H9 (cell line): ENCODE data around the gene TRMT112. TPM values are rescaled to one million over a fixed set of nuclear protein-coding genes. Genes with fewer than 3 reads are reported as not detected.

ENCODE experiments used
- DNase-seq: peaks from one replicate; pipeline ENCODE4 v3.0.0-alpha.2; 2017
- H2AFZ ChIP-seq: one replicate; pipeline ENCODE4 v1.6.1; 2013; ENCODE audit warnings: mild to moderate bottlenecking, low read length, control low read depth, moderate library complexity
- H2AK5ac ChIP-seq: 2 replicates; pipeline ENCODE4 v1.6.1; 2013; ENCODE audit warnings: low read length, control low read depth, mixed read lengths; ENCODE audit not compliant: insufficient read length
- H2BK120ac ChIP-seq: one replicate; pipeline ENCODE4 v1.6.1; 2013; ENCODE audit warnings: low read depth, mild to moderate bottlenecking, low read length, control low read depth, inconsistent platforms; ENCODE audit not compliant: poor library complexity, severe bottlenecking
- H2BK12ac ChIP-seq: 2 replicates; pipeline ENCODE4 v1.6.1; 2013; ENCODE audit warnings: low read length, control low read depth, mixed read lengths, low read depth; ENCODE audit not compliant: insufficient read length
- H2BK15ac ChIP-seq: 2 replicates; pipeline ENCODE4 v1.6.1; 2013; ENCODE audit warnings: low read depth, low read length, control low read depth
- H2BK20ac ChIP-seq: one replicate; pipeline ENCODE4 v1.6.1; 2013; ENCODE audit warnings: low read depth, mild to moderate bottlenecking, low read length, control low read depth, inconsistent platforms; ENCODE audit not compliant: poor library complexity, severe bottlenecking
- H2BK5ac ChIP-seq: 2 replicates; pipeline ENCODE4 v1.6.1; 2013; ENCODE audit warnings: low read length, control low read depth, mixed read lengths; ENCODE audit not compliant: insufficient read length
- H3K14ac ChIP-seq: 2 replicates; pipeline ENCODE4 v1.6.1; 2013; ENCODE audit warnings: low read length, control low read depth; ENCODE audit not compliant: insufficient read depth
- H3K18ac ChIP-seq: 2 replicates; pipeline ENCODE4 v1.6.1; 2013; ENCODE audit warnings: low read depth, mild to moderate bottlenecking, mixed read lengths, low read length, control low read depth; ENCODE audit not compliant: insufficient read length
- H3K23ac ChIP-seq: 2 replicates; pipeline ENCODE4 v1.6.1; 2013; ENCODE audit warnings: low read length, control low read depth, mixed read lengths, low read depth; ENCODE audit not compliant: insufficient read length
- H3K23me2 ChIP-seq: 2 replicates; pipeline ENCODE4 v1.6.1; 2013; ENCODE audit warnings: low read depth, mild to moderate bottlenecking, mixed read lengths, low read length, control low read depth; ENCODE audit not compliant: insufficient read length, poor library complexity, severe bottlenecking
- H3K27ac ChIP-seq: 2 replicates; pipeline ENCODE4 v1.5.1; 2013; ENCODE audit warnings: low read length, control low read depth, mixed read lengths, low read depth; ENCODE audit not compliant: insufficient read length
- H3K27me3 ChIP-seq: 2 replicates; pipeline ENCODE4 v1.6.1; 2013; ENCODE audit warnings: low read length, control low read depth, inconsistent platforms; ENCODE audit not compliant: insufficient read depth
- H3K4ac ChIP-seq: 2 replicates; pipeline ENCODE4 v1.6.1; 2013; ENCODE audit warnings: low read depth, mild to moderate bottlenecking, control low read depth, inconsistent platforms, low read length, moderate library complexity
- H3K4me1 ChIP-seq: 2 replicates; pipeline ENCODE4 v1.6.1; 2013; ENCODE audit warnings: low read length, control low read depth, inconsistent platforms; ENCODE audit not compliant: insufficient read depth
- H3K4me2 ChIP-seq: 2 replicates; pipeline ENCODE4 v1.6.1; 2013; ENCODE audit warnings: low read length, control low read depth, mixed read lengths; ENCODE audit not compliant: insufficient read length, insufficient read depth
- H3K56ac ChIP-seq: 2 replicates; pipeline ENCODE4 v1.6.1; 2013; ENCODE audit warnings: low read depth, mild to moderate bottlenecking, mixed read lengths, low read length, control low read depth; ENCODE audit not compliant: insufficient read length
- H3K79me1 ChIP-seq: 2 replicates; pipeline ENCODE4 v1.6.1; 2013; ENCODE audit warnings: low read depth, mild to moderate bottlenecking, moderate library complexity, low read length, control low read depth, inconsistent platforms; ENCODE audit not compliant: insufficient read depth, poor library complexity, severe bottlenecking
- H3K79me2 ChIP-seq: 2 replicates; pipeline ENCODE4 v1.6.1; 2013; ENCODE audit warnings: low read length, control low read depth, inconsistent platforms; ENCODE audit not compliant: insufficient read depth
- H3K9ac ChIP-seq: 2 replicates; pipeline ENCODE4 v1.6.1; 2013; ENCODE audit warnings: low read length, control low read depth, mixed read lengths; ENCODE audit not compliant: insufficient read length; ENCODE audit errors: extremely low read depth
- H3K9me3 ChIP-seq: one replicate; pipeline ENCODE4 v1.6.1; 2013; ENCODE audit warnings: low read depth, low read length, inconsistent platforms; ENCODE audit not compliant: control insufficient read depth
- H3T11ph ChIP-seq: one replicate; pipeline ENCODE4 v1.6.1; 2013; ENCODE audit warnings: mild to moderate bottlenecking, low read length, control low read depth, inconsistent platforms
- H4K20me1 ChIP-seq: one replicate; pipeline ENCODE4 v1.6.1; 2013; ENCODE audit not compliant: control insufficient read depth, insufficient read length, insufficient read depth
- H4K5ac ChIP-seq: 2 replicates; pipeline ENCODE4 v1.6.1; 2013; ENCODE audit warnings: low read depth, mild to moderate bottlenecking, mixed read lengths, low read length, control low read depth; ENCODE audit not compliant: insufficient read length
- H4K8ac ChIP-seq: replicated peaks from 2 replicates; pipeline ENCODE4 v1.6.1; 2013; ENCODE audit warnings: low read length, control low read depth, mixed read lengths, low read depth; ENCODE audit not compliant: insufficient read length
- H4K91ac ChIP-seq: 2 replicates; pipeline ENCODE4 v1.6.1; 2013; ENCODE audit warnings: low read depth, mild to moderate bottlenecking, moderate library complexity, mixed read lengths, low read length, control low read depth; ENCODE audit not compliant: insufficient read length
- H3K27ac Mint-ChIP-seq, 3 experiments: 2 replicates in 2 of 3; 3 replicates in 1 of 3; pipeline ENCODE4 v1.8.0; 2020 to 2021; ENCODE audit warnings: mixed read lengths in 3 of 3, mild to moderate bottlenecking in 1 of 3, moderate library complexity in 1 of 3
- H3K27me3 Mint-ChIP-seq: 2 replicates; pipeline ENCODE4 v1.8.0; 2021; ENCODE audit warnings: low read depth, mild to moderate bottlenecking, moderate library complexity, mixed read lengths
- H3K36me3 Mint-ChIP-seq, 3 experiments: 2 replicates in 2 of 3; 3 replicates in 1 of 3; pipeline ENCODE4 v1.8.0; 2020 to 2021; ENCODE audit warnings: low read depth in 3 of 3, mixed read lengths in 3 of 3; ENCODE audit not compliant: insufficient read depth in 1 of 3
- H3K4me1 Mint-ChIP-seq, 2 experiments: 2 replicates each; pipeline ENCODE4 v1.8.0; 2020; ENCODE audit warnings: mixed read lengths in 2 of 2
- H3K4me3 Mint-ChIP-seq, 2 experiments: 2 replicates in 1 of 2; 3 replicates in 1 of 2; pipeline ENCODE4 v1.8.0; 2020 to 2021; ENCODE audit warnings: mild to moderate bottlenecking in 2 of 2, mixed read lengths in 2 of 2, moderate library complexity in 1 of 2
- H3K9me3 Mint-ChIP-seq, 2 experiments: 2 replicates in 1 of 2; 3 replicates in 1 of 2; pipeline ENCODE4 v1.8.0; 2020; ENCODE audit warnings: mild to moderate bottlenecking in 2 of 2, mixed read lengths in 2 of 2, moderate library complexity in 1 of 2
- CTCF ChIP-seq: fragments of 200-600 bp; sonication (generic); conservative IDR thresholded peaks from 3 replicates; pipeline ENCODE4 v1.8.0; 2021; ENCODE audit warnings: antibody characterized with exemption, mild to moderate bottlenecking
- WGBS: extraction: QIAGEN DNeasy Blood & Tissue Kit; methylation state at CpG from one replicate; pipeline ENCODE4 v1.1.7; 2013; ENCODE audit warnings: missing lambda C conversion rate, low lambda C conversion rate, mixed read lengths; ENCODE audit not compliant: insufficient read length; ENCODE audit errors: extremely low coverage; 5-methylcytosine and 5-hydroxymethylcytosine counted together
- total RNA-seq: library from RNA; stranded (reverse); gene quantifications from 2 replicates; pipeline ENCODE4 v1.2.1, GENCODE V29; 2021

The TRMT112 gene
- total RNA-seq, 1 experiment from 2014 or later = 315 TPM

DNA sequence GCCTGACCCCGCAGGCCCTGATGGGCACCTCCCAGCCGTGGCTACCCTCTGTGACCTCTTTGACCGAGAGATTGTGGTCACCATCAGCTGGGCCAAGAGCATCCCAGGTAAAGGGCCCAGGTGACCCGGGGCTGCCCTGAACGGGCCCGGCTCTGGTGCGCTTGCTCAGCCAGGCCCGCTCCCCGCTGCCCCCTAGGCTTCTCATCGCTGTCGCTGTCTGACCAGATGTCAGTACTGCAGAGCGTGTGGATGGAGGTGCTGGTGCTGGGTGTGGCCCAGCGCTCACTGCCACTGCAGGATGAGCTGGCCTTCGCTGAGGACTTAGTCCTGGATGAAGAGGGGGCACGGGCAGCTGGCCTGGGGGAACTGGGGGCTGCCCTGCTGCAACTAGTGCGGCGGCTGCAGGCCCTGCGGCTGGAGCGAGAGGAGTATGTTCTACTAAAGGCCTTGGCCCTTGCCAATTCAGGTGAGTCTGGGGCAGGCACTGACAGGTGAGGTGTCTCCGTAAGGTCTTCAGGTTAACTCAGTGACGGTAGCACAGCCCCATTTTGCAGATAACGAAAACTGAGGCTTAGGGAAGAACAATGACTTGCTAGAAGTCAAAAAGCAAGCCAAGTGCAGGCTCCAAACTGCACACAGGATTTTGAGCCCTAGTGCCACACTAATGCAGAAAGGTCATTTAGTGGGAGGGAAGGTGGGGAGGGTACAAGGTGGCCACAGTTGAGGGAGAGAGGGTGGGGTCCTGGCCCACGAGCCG lies 2.4 kb downstream of the TRMT112 start:
- Histone ChIP-seq H3K79me2 (peaks cover 4% of the 10 kb centered on the region; the same call in 1 of the 2 replicates), H3K18ac (no peak overlapping the region), H2BK120ac (no peak overlapping the region), H3K56ac (no peak overlapping the region), H2BK12ac (no peak overlapping the region), H4K8ac (no peak overlapping the region), H3K23me2 (peaks cover 3% of the 10 kb centered on the region), H3K4ac (no peak overlapping the region), H3K9me3 (no peaks in the 10 kb centered on the region), H2AFZ (no peak overlapping the region), H3K9ac (no peak overlapping the region), H2BK15ac (no peak overlapping the region), H4K20me1 (no peaks in the 10 kb centered on the region), H2BK20ac (no peak overlapping the region), H3K4me2 (no peak overlapping the region), H3K4me1 (no peaks in the 10 kb centered on the region), H3T11ph (no peak overlapping the region), H3K23ac (no peak overlapping the region), H4K91ac (no peak overlapping the region), H3K79me1 (no peaks in the 10 kb centered on the region), H3K27ac (no peak overlapping the region), H2AK5ac (no peak overlapping the region), H4K5ac (no peak overlapping the region), H2BK5ac (no peak overlapping the region), H3K27me3 (no peaks in the 10 kb centered on the region), H3K14ac (no peak overlapping the region)
- no peaks in the 10 kb centered on the region for H3K9me3 Mint-ChIP-seq
- peaks cover 18 to 40% (median 20%) of the 10 kb centered on the region in 3 experiments; a peak in 6 of 7 replicates for H3K36me3 Mint-ChIP-seq
- H3K27ac Mint-ChIP-seq = peak overlapping the region in 1 of 3 experiments; percentile 95; a peak in 1 of 7 replicates
- peak overlapping the region; percentile 29 to 35; a peak in 4 of 5 replicates for H3K4me3 Mint-ChIP-seq
- no CpG with 5 or more reads among the region's 24 CpGs for WGBS
- no peaks in the 10 kb centered on the region for H3K27me3 Mint-ChIP-seq
- no peak for DNase-seq
- H3K4me1 Mint-ChIP-seq = peaks cover 14 to 17% of the 10 kb centered on the region in 2 experiments
- no peak; the same call in 1 of the 3 replicates for TF ChIP-seq CTCF
